ENCODE results near the gene HOXC9.

DNA sequence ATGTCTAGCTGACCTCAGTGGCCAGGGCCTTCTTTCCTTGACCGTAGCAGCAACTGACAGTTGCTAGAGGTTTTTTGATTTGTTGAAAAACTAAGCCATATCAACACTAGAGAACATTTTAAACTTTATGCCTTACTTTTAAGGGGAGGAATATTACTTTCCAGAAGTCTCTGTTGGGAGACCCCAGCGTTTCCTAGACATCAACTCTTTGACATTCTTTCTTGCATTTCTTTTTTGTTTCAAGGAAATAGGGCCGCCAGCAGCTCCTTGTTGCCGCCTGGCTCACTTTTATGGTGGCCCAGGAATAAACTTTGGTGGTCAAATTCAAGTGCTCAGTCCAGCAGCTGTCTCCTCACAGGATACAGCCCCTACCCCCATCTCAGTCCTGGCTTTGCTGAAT is 29.5 kb upstream of the HOXC9 start:
- TF ChIP-seq, protein P1, sequence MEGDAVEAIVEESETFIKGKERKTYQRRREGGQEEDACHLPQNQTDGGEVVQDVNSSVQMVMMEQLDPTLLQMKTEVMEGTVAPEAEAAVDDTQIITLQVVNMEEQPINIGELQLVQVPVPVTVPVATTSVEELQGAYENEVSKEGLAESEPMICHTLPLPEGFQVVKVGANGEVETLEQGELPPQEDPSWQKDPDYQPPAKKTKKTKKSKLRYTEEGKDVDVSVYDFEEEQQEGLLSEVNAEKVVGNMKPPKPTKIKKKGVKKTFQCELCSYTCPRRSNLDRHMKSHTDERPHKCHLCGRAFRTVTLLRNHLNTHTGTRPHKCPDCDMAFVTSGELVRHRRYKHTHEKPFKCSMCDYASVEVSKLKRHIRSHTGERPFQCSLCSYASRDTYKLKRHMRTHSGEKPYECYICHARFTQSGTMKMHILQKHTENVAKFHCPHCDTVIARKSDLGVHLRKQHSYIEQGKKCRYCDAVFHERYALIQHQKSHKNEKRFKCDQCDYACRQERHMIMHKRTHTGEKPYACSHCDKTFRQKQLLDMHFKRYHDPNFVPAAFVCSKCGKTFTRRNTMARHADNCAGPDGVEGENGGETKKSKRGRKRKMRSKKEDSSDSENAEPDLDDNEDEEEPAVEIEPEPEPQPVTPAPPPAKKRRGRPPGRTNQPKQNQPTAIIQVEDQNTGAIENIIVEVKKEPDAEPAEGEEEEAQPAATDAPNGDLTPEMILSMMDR (IDR thresholded peaks at IDR 0.05) = no peak
- TF ChIP-seq EP300 (IDR thresholded peaks at IDR 0.05) = no peak

All from stomach (tissue), 4 donors.